GM21390 (cell line): Measurements from ENCODE around the gene PGM5.

Source experiments
- ATAC-seq: cut with Tn5 transposase; IDR thresholded peaks from one replicate; pipeline ENCODE4 v1.9.1; 2021; ENCODE audit not compliant: unreplicated experiment

PGM5 gene

GRCh38 chr9:68574150-68574549, 217.7 kb downstream of the PGM5 start:
- ATAC-seq: no peak

GRCh38 chr9:68575817-68576216, 219.4 kb downstream of the PGM5 start:
- ATAC-seq: no peak

GRCh38 chr9:68577774-68578591, 221.6 kb downstream of the PGM5 start:
- peak; percentile 89 for ATAC-seq
